ENCODE measurements around the gene PRR5. TPM values are rescaled to one million over a fixed set of nuclear protein-coding genes. Genes with fewer than 3 reads are reported as not detected.

PRR5 gene
- total RNA-seq, 1 donor from 2014 or later: 14.0 TPM

DNA sequence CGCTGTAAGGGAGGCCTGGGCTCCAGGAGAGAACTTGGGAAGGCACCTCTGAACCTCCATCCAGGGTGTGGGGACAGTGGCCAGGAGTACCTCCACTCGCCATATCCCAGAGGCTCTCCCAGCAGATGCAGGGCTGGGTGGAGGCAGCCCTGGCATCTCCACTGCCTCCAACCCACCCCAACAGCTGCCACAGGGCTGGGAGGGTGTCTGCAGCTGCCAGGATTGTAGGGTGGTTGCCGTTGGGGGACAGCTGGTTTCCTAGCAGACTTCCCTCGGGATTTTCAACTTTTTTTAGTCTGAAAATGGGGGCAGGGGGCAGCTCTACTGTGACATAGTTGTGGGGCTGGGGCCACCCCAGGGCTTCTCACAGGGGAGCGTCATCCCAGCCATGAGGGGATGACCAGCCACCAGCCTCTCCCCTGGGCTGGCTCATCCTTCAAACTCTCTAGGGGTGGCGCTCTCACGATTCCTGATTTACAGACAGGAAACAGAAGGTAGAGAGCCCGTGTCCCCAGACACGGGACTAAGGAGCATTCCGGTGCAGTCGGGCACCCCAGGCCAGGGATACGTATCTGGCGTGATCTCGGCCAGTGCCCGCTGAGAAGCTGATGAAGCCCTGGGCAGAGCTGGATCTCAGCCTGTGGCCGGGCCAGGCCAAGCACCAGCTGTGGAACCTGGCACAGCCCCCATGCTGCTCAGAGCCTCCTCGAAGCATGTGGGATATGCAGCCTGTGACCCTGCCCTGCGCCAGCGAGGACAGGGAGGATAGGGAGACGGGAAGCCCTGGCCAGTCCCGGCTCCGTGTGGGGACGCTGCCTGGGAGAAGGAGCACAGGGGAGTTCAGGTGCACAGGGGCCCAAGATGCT, 9.9 kb downstream of the PRR5 start:
- Histone ChIP-seq H3K27me3 (ENCODE audit: control insufficient read depth, insufficient read depth, low read length) (no peaks in the 10 kb centered on the region), H3K4me3 (ENCODE audit: low read depth, low read length) (no peak overlapping the region), H3K36me3 (ENCODE audit: control insufficient read depth, insufficient read depth, low read length) (peaks cover 2% of the 10 kb centered on the region)
- DNase-seq (ENCODE audit: low read depth) (no peak), FAIRE-seq (no peak)
- TF ChIP-seq, protein P1, sequence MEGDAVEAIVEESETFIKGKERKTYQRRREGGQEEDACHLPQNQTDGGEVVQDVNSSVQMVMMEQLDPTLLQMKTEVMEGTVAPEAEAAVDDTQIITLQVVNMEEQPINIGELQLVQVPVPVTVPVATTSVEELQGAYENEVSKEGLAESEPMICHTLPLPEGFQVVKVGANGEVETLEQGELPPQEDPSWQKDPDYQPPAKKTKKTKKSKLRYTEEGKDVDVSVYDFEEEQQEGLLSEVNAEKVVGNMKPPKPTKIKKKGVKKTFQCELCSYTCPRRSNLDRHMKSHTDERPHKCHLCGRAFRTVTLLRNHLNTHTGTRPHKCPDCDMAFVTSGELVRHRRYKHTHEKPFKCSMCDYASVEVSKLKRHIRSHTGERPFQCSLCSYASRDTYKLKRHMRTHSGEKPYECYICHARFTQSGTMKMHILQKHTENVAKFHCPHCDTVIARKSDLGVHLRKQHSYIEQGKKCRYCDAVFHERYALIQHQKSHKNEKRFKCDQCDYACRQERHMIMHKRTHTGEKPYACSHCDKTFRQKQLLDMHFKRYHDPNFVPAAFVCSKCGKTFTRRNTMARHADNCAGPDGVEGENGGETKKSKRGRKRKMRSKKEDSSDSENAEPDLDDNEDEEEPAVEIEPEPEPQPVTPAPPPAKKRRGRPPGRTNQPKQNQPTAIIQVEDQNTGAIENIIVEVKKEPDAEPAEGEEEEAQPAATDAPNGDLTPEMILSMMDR (IDR thresholded peaks at IDR 0.05; ENCODE audit: insufficient read depth, low read length, severe bottlenecking): no peak

DNA sequence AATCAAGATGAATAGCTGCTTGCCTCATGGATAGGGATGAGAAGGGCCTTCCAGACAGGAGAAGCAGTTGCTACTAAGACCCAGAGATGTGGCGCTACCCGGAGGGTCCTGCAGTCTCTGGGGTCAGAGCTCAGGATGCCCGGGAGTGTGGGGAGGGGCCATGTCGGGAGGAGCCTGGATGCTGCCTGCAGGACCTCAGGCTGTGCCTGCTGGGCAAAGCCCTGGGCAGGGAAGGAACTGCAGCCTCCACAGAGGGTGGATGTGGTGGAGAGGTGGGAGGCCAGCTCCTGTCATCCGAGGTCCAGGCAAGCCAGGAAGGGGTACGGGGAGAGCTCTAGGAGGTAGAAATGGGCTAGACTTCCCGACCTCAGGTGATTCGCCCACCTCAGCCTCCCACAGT, 11.0 kb downstream of the PRR5 start:
- FAIRE-seq: no peak
- no peaks in the 10 kb centered on the region for H3K27me3 ChIP-seq (ENCODE audit: control insufficient read depth, insufficient read depth, low read length)
- TF ChIP-seq, protein P1 (IDR thresholded peaks at IDR 0.05; ENCODE audit: insufficient read depth, low read length, severe bottlenecking): no peak
- H3K4me3 ChIP-seq (ENCODE audit: low read depth, low read length): no peak overlapping the region
- no peak for DNase-seq (ENCODE audit: low read depth)
- peaks cover 2% of the 10 kb centered on the region for H3K36me3 ChIP-seq (ENCODE audit: control insufficient read depth, insufficient read depth, low read length)

DNA sequence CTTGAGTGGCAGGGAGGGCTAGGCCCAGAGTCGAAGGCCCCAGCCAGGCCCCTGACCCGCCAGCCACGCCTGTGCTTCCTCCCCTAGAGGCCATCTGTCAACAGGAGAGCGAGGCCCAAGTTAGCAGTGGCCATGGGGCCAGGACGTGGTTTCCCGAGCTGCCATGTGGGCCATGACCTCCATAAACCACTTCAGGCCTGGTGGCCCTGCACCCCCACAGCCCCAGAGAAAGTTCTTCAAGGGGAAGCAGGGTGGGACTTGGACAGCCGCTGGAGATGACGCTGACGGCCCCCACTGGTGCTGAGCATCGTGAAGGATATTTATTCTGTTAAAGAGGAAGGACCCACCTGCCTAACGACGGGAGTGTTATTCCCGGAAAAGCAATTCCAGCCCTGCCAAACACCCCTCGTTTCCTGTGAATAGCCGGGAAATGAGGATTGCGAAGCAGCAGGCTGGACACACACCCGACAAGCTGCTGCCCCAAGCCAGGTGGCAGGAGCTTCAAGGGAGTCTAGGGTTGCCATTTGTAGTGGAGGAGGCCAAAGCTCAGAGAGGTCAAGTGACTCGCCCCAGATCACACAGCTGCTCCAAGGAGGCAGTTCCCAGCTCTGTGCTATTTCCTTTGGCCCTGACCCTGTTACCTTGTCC, 12.8 kb downstream of the PRR5 start:
- TF ChIP-seq, protein P1 (IDR thresholded peaks at IDR 0.05; ENCODE audit: insufficient read depth, low read length, severe bottlenecking): no peak
- no peak for FAIRE-seq

DNA sequence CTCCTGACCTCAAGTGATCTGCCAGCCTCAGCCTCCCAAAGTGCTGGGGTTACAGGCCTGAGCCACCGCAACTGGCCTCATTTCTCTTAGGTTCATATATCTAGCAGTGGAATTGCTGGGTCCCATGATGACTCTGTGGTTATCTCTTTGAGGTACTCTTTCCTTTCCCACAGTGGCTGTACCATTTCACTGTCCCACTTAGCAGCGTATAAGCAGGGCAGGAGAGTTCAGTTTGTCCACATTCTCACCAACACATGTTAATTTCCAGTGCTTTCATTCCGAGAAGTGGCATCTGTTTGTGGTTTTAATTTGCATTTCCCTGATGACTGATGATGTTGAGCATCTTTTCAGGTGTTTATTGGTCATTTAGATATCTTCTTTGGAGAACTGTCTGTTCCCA, 16.4 kb downstream of the PRR5 start:
- no peaks in the 10 kb centered on the region for H3K36me3 ChIP-seq (ENCODE audit: control insufficient read depth, insufficient read depth, low read length)
- TF ChIP-seq, protein P1 (IDR thresholded peaks at IDR 0.05; ENCODE audit: insufficient read depth, low read length, severe bottlenecking): no peak
- FAIRE-seq (no peak), DNase-seq (ENCODE audit: low read depth) (no peak)
- no peaks in the 10 kb centered on the region for H3K27me3 ChIP-seq (ENCODE audit: control insufficient read depth, insufficient read depth, low read length)
- H3K4me3 ChIP-seq (ENCODE audit: low read depth, low read length): no peak overlapping the region

More for the DNA sequence above, 12.8 kb downstream of the PRR5 start:
- H3K27me3 ChIP-seq (ENCODE audit: control insufficient read depth, insufficient read depth, low read length): no peaks in the 10 kb centered on the region
- DNase-seq (ENCODE audit: low read depth): no peak
- peaks cover 2% of the 10 kb centered on the region for H3K36me3 ChIP-seq (ENCODE audit: control insufficient read depth, insufficient read depth, low read length)
- no peak overlapping the region for H3K4me3 ChIP-seq (ENCODE audit: low read depth, low read length)

DNA sequence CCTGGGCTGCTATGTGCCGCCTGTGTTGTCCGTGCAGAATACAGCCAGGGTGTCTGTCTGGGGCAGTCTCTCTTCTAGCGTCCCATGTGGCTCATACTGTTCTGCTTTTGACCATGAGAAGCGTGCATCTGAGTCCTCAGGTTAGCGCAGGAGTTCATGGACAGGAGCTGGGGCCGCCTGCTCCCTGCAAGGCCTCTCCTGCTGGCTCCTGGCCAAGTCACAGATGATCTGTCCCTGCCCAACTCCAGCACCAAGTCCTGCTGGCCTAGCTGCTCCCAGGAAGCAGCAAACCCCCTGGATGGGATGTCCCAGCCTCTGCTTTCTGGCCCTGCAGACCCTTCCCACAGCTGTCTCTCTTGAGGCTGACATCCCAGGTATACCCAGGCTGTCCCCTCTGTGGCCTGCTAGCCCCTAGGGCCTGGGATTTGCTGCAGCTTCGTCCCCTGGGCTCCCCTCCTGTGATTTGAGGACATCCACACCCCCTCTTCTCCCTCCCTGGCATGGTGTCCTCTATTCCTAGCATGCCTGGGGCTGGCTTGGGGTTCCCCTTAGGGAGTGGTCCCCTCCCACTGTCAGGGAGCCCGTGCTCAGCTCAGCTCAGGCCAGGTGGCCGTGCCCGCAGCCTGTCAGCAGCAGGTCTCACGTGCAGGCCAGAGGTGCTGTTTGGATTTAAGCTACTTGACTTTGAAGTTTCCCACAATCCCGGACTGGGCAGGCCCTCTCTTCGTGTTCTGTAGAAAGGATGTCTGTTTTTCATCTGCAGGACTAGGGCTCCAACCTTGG, 17.8 kb downstream of the PRR5 start:
- DNase-seq (ENCODE audit: low read depth): no peak
- FAIRE-seq: no peak
- Histone ChIP-seq H3K36me3 (ENCODE audit: control insufficient read depth, insufficient read depth, low read length) (no peaks in the 10 kb centered on the region), H3K27me3 (ENCODE audit: control insufficient read depth, insufficient read depth, low read length) (no peaks in the 10 kb centered on the region), H3K4me3 (ENCODE audit: low read depth, low read length) (no peak overlapping the region)
- TF ChIP-seq, protein P1 (IDR thresholded peaks at IDR 0.05; ENCODE audit: insufficient read depth, low read length, severe bottlenecking): no peak

All from bronchial epithelial cell (primary cell).